ENCODE data around the gene CCT2. TPM values are rescaled to one million over a fixed set of nuclear protein-coding genes. Genes with fewer than 3 reads are reported as not detected.
A peak's percentile ranks its signal among the peaks of the same experiment; 100 is the strongest.

Gene CCT2
- total and polyA plus RNA-seq, 9 of the 15 experiments (the other 6 are each of a cell fraction or from before 2014, with no cell fraction given): 341 to 738 (median 490) TPM

- TF ChIP-seq DACH1 (IDR thresholded peaks at IDR 0.05; ENCODE audit: partially characterized antibody): peak; percentile 15
- TF ChIP-seq ZNF12 (CRISPR knock-in tag; IDR thresholded peaks at IDR 0.05): no peak
- peak; percentile 52; the same call in 1 of the 2 replicates for TF ChIP-seq ADNP (tag; IDR thresholded peaks at IDR 0.05)
- no peak for TF ChIP-seq RHOXF2B (CRISPR knock-in tag; conservative IDR thresholded peaks at IDR 0.05)
- peak; percentile 80 for TF ChIP-seq MAFG (tag; conservative IDR thresholded peaks at IDR 0.05)
- no peak for TF ChIP-seq ZNF398 (CRISPR knock-in tag; IDR thresholded peaks at IDR 0.05)
- TF ChIP-seq ZNF707 (CRISPR knock-in tag; conservative IDR thresholded peaks at IDR 0.05): no peak
- no peak for TF ChIP-seq ZBTB17 (CRISPR knock-in tag; IDR thresholded peaks at IDR 0.05)
- TF ChIP-seq ZNF583 (CRISPR knock-in tag; IDR thresholded peaks at IDR 0.05): no peak
- no peak for TF ChIP-seq CBX3 (IDR thresholded peaks at IDR 0.05; ENCODE audit: borderline replicate concordance in 1 of 2, low read length in 2 of 2)
- TF ChIP-seq ARID1B (IDR thresholded peaks at IDR 0.05): peak; percentile 70
- TF ChIP-seq ZNF644 (tag; IDR thresholded peaks at IDR 0.05; ENCODE audit: low read depth): no peak
- TF ChIP-seq NFE2 (IDR thresholded peaks at IDR 0.05; ENCODE audit: low read depth): peak; percentile 84
- TF ChIP-seq ZNF140 (CRISPR knock-in tag; IDR thresholded peaks at IDR 0.05): no peak
- peak; percentile 49; the same call in 1 of the 2 replicates for TF ChIP-seq SMARCA4 (IDR thresholded peaks at IDR 0.05)
- peak; percentile 95 for TF ChIP-seq CEBPB (tag; IDR thresholded peaks at IDR 0.05)
- TF ChIP-seq PHF8 (IDR thresholded peaks at IDR 0.05; ENCODE audit: borderline replicate concordance, low read length): no peak
- 0 out of 2 replicates have a peak, but pooled peaks have one; percentile 41 for TF ChIP-seq IRF9 (tag; IDR thresholded peaks at IDR 0.05)
- TF ChIP-seq EP300 (IDR thresholded peaks at IDR 0.05; ENCODE audit: low read length): peak; percentile 38; the same call in 1 of the 2 replicates
- no peak for TF ChIP-seq RAD51 (IDR thresholded peaks at IDR 0.05; ENCODE audit: borderline replicate concordance, low read depth)
- TF ChIP-seq HDAC1 (IDR thresholded peaks at IDR 0.05): 0 out of 4 replicates have a peak, but pooled peaks of 1 of the 2 experiments have one; percentile 16
- peak; percentile 76 for TF ChIP-seq DPF2 (IDR thresholded peaks at IDR 0.05)
- peak; percentile 29; the same call in 1 of the 2 replicates for TF ChIP-seq TCF3 (CRISPR knock-in tag; IDR thresholded peaks at IDR 0.05)
- no peak for TF ChIP-seq ZKSCAN1 (IDR thresholded peaks at IDR 0.05; ENCODE audit: low read depth, low read length)
- TF ChIP-seq ZNF316 (IDR thresholded peaks at IDR 0.05): peak; percentile 83
- no peak for TF ChIP-seq GABPA (tag; conservative IDR thresholded peaks at IDR 0.05; ENCODE audit: low read depth)
Observed at GRCh38 chr12:69608114-69608513, 22.9 kb downstream of the CCT2 start (continued).
